AG08395 (cell line): Measurements from ENCODE around the gene BAD.
"Not testable (repeated sequence)": the region's sequence is repeated elsewhere in the genome, so short reads cannot be mapped to it uniquely, and the experiment has no call there.

Experiments
- DNase-seq: peaks from one replicate; pipeline ENCODE4 v3.0.0; 2012; ENCODE audit warnings: mixed read lengths, low spot score

The BAD gene

DNA sequence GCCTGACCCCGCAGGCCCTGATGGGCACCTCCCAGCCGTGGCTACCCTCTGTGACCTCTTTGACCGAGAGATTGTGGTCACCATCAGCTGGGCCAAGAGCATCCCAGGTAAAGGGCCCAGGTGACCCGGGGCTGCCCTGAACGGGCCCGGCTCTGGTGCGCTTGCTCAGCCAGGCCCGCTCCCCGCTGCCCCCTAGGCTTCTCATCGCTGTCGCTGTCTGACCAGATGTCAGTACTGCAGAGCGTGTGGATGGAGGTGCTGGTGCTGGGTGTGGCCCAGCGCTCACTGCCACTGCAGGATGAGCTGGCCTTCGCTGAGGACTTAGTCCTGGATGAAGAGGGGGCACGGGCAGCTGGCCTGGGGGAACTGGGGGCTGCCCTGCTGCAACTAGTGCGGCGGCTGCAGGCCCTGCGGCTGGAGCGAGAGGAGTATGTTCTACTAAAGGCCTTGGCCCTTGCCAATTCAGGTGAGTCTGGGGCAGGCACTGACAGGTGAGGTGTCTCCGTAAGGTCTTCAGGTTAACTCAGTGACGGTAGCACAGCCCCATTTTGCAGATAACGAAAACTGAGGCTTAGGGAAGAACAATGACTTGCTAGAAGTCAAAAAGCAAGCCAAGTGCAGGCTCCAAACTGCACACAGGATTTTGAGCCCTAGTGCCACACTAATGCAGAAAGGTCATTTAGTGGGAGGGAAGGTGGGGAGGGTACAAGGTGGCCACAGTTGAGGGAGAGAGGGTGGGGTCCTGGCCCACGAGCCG is 30.5 kb upstream of the BAD start:
- no peak for DNase-seq

DNA sequence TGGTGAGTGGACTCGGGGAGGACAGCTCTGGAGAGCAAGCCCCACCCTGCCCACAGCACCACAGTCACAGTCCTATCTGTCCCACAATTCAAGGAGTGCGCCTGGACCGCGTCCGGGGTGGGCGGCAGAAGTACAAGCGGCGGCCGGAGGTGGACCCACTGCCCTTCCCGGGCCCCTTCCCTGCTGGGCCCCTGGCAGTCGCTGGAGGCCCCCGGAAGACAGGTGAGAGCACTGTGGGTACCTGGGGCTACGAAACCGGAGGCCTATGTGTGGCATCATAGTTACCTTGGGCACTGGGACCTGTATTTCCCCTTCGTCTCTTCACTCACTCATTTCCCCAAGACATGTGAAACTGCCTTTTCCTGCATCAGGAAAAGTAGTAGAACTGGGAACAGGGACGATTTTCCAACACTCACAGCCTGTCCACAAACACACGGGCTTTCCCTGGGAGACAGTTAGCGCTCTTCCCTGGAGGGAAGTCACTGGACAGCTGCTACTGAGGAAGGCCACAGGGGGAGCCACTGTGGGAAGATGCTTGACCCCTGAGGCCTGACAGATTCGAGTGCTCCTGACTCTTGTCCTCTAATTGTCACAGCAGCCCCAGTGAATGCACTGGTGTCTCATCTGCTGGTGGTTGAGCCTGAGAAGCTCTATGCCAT is 29.8 kb upstream of the BAD start:
- DNase-seq, result no peak

DNA sequence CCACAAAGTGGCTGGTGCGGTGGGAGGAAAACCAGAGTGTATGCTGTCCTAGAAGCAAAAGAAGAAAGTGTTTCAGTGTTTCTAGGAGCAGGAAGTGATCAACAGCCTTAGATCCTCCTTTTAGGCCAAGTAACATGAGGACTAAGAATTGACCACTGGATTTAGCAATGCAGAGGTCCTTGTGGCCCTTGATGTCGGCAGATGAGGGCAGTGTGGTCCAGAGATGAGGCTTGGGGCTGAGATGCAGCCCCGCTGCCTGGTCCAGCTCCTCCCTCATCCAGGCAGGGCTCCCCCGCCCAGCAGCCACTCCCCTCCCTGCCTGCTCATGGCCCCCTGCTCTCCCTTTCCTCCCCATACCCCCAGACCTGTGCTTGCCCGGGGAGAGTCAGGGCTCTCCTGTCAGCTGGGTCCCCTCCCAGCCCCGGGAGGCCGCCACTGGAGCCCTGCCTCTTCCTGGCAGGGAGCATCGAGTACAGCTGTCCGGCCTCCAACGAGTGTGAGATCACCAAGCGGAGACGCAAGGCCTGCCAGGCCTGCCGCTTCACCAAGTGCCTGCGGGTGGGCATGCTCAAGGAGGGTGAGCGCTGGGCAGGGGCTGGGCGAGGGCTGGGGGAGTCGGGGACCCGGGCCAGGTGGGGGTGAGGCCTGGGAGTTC is 29.2 kb upstream of the BAD start:
- DNase-seq, result no peak

DNA sequence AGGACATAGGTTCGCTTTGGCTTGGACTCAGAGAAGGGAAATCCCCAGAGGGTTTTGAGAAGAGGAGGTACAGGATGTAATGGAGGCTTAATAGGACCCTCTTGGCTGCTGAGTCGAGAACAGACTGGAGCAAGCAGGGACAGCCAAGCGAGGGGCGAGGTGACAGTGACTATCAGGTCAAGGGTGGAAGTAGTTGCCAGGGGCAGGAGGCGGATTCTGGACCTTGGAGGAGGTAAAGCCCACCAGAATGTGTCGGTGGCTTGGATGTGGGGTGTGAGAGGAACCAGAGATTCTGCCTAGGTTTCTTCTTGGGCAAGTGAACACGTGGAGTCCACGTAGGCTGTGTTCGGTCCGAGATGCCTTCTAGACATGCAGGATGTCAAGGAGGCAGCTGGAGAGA is 28.5 kb upstream of the BAD start:
- no peak for DNase-seq

DNA sequence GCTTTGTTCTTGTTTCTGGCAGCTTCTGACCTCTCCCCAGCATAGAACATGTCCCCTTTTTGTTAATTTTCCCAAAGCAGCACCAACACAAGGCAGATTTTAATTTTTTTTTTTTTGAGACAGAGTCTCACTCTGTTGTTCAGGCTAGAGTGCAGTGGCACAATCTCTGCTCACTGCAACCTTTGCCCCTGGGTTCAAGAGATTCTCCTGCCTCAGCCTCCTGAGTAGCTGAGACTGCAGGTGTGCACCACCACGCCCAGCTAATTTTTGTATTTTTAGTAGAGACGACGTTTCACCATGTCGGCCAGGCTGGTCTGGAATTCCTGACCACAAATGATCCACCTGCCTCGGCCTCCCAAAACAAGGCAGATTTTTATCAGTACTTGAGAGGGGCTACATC is 23.3 kb upstream of the BAD start:
- DNase-seq, result not testable (repeated sequence)

DNA sequence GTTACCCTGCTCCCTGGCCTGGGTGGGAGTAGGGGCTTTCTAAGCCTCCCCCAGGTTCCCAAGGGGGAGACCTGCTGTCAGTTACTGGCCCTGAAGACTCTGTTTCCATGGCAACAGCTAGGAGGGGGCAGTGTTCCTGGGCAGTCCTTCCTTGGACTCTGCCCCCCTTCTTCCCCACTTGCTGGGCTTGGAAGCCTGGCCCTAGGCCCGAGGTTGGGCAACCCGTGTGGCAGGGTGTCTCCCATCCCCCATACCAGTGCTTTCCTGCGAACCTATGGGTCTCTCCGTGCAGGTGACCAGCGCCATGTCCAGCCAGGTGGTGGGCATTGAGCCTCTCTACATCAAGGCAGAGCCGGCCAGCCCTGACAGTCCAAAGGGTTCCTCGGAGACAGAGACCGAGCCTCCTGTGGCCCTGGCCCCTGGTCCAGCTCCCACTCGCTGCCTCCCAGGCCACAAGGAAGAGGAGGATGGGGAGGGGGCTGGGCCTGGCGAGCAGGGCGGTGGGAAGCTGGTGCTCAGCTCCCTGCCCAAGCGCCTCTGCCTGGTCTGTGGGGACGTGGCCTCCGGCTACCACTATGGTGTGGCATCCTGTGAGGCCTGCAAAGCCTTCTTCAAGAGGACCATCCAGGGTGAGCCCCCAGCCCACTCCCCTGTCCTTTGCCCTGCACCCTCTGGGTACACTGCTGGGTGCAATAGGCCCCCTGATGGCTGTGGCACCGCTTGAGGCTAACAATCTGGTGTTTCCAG is 22.6 kb upstream of the BAD start:
- no peak for DNase-seq

DNA sequence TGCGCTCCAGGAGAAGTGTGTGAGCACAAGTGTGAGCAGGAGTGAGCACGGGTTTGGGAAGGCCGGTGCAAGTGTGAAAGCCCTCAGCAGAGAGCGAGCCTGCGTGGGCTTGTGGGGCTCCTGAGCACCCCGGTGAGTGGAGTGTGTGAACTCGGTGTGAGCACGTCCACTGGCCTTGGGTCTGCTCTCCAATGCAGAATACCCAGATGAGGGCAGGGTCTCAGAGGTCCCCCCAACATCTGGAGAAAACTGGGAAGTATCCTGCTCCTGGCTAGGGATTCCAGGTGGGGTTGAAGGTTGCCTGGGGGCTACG is 22.1 kb upstream of the BAD start:
- no peak for DNase-seq

DNA sequence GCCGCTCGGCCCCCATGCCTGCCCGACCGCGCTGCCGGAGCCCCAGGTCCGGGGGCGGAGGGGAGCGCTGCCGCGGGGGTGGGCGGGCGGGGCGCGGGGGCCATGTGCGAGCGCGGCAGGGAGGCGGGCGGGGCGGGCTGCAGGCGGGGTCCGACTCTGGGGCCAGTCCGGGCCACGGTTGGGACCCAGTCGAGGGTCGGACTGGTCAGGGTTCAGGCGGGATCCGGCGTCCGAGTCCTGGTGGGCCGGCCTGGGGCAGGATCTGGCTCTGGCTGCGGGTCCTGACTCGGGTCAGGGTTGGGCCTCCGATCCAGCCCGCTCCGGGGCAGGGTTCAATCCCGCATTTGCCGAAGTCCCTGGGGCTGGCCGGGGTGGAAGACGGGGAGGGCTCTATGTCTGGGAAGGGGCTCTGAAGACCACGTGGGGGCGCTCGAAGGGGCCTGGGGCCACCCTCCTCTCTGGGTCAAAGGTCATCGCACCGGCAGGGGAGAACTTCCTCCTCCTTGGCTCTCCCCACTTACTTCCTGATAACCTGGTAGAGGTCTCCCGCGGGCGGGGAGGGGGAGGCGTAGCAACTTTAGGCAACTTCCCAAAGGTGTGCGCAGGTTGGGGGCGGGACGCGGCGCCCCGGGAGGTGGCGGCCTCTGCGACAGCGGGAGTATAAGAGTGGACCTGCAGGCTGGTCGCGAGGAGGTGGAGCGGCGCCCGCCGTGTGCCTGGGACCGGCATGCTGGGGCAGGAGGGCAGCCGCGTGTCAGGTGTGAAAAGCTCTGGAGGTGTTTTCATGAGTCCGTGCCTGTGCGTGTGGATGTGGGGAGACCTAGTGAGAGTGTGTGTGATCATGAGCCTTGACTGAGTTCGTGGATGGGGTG is 21.5 kb upstream of the BAD start:
- no peak for DNase-seq

DNA sequence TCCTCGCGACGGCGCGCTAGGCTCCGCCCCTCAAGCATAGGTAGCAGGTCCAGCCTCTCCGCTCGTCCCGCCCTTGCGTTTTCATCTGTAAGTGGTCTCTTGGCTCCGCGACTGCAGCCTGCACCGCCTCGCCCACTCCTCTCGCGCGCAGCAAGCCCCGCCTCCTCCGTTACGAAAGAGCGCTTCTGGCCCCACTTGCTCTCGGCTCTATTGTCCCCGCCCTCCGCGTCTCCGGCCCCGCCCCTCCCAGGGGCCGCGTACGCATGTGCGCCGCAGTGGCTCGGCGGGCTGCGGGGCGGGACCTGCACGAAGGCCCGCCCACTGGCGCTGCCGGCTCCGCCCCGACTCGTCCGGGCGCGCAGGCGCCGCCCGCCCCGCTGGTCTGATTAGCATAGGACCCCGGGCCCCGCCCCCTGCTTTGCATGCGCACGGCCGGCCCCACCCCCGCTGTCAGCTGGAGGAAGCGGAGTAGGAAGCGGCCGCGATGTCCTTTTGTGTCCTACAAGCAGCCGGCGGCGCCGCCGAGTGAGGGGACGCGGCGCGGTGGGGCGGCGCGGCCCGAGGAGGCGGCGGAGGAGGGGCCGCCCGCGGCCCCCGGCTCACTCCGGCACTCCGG is 20.7 kb upstream of the BAD start, which contains the start of gene ESRRA:
TSS of gene ESRRA (plus strand) at position 450 of the 616 bp plus-strand sequence. CDS start 1,656 bp downstream, outside the sequence.
- peak; percentile 100 for DNase-seq

DNA sequence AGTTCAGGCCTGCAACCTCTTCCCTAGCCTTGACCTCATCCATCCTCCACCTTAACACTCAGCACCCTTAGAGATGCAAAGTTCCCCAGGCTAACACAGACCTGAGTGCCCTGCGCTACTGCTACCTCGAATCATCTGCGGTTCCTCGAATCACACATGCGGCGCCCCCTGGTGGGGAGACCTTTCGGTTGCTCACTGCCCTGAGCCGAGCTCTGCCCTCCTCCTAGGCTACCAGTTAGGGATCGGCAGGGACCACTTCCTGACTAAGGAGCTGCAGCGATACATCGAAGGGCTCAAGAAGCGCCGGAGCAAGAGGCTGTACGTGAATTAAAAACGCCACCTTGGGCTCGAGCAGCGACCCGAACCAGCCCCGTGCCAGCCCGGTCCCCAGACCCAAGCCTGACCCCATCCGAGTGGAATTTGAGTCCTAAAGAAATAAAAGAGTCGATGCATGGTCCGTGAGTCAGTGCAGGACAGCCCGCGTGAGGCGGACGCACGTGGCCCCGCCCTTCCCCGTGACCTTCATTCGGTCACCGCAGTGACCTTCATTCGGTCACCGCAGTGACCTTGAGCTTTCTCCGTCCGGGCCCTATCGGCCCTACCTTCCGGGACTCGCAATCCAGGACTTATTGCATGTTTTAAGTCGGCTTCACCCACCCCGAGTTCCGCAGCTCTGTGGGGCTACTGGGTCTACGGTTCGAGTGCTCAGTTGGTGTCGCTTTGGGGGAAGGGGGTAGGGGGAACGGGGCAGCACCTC is 20.0 kb upstream of the BAD start:
- peak; percentile 89 for DNase-seq

DNA sequence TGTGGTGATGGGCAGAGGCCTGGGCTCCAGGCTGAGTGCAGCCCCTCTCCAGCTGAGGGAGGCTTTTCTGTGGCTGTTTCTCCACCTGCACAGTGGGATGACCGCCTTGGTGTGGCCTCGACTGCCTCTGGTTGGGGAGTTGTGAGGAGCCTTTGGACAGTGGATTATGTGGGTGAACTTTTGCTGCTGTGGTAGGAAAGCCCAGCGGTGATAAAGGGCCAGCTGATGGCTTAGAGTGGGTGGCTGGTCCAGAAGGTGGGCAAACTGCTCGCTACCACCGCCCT is 19.5 kb upstream of the BAD start:
- DNase-seq, result no peak

DNA sequence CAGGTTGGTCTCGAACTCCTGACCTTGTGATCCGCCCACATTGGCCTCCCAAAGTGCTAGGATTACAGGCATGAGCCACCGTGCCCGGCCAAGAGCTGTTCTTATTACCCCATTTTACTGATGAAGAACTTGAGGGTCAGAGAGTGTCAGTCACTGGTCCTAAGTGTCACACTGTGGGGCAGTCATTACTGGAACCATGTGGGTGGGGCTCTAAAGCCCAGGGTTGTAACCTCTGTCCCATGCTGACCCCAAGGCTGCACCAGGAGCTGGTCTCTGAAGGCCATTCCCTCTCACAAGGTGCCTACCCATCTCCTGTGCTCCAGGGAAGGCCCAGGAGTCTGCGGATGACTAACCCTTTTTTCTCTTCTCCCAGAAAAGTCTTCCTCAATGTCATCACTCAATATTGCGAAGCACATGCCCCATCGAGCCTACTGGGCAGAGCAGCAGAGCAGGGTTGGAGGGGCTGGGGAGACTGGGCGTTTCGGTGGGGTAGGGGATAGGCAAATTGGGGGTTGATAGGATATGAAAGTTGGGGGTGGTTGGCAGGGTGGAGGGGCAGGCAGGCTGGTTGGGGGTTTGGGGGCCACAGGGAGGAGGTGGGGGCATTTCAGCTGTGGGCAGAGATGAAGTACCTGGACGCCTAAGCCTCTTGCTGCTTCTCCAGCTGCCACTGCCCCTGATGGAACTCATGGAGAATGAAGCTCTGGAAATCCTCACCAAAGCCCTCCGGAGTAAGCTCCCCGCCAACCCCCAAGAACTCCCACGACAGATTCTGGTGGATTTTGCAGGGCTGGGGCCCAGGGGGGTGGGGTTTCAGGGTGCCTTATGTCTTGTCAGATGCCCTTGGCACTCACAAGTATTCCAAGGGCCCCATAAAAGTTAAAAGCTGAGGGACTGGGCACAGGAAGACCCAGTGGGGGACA is 18.9 kb upstream of the BAD start:
- no peak for DNase-seq

DNA sequence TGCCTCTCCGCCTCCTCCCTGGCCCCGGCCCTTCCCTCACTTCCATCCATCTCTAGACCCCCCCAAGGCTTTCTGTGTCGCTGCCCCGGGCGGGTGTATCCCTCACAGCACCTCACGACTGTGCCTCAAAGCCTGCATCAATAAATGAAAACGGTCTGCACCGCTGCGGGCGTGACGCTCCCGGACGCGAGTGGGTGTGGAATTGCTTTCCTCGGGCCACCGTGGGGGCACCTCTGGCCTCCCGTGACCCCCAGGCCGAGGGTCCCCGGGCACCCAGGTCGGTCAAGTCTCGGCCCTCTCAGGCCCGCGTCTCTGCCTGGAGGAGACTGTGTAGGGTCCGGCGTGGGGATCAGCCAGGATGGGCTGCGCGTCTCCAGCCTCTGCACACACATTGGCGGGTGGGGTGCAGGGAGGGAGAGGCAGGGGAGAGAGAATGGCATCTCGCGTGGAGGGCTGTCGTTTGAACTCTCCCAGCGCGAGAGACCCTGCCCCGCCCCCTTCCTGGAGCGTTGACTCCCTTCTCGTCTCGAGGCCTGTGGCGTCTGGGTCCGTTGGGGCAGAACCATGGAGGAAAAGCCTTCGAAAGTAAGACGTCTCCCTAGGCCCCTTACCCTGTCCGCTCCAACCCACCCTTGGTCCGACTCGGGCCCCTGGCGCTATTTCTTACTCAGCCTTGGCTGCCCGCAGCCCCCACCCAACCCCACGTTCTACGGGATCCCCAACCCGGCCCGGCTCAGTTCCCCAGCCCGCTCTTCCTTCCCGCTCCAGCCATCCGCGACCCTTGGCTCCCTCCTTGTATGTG is 15.6 kb upstream of the BAD start, which contains the start of gene CATSPERZ:
TSS of gene CATSPERZ (plus strand) at position 512 of the 802 bp plus-strand sequence. CDS start at position 565, 53 bp downstream.
- DNase-seq, result no peak

DNA sequence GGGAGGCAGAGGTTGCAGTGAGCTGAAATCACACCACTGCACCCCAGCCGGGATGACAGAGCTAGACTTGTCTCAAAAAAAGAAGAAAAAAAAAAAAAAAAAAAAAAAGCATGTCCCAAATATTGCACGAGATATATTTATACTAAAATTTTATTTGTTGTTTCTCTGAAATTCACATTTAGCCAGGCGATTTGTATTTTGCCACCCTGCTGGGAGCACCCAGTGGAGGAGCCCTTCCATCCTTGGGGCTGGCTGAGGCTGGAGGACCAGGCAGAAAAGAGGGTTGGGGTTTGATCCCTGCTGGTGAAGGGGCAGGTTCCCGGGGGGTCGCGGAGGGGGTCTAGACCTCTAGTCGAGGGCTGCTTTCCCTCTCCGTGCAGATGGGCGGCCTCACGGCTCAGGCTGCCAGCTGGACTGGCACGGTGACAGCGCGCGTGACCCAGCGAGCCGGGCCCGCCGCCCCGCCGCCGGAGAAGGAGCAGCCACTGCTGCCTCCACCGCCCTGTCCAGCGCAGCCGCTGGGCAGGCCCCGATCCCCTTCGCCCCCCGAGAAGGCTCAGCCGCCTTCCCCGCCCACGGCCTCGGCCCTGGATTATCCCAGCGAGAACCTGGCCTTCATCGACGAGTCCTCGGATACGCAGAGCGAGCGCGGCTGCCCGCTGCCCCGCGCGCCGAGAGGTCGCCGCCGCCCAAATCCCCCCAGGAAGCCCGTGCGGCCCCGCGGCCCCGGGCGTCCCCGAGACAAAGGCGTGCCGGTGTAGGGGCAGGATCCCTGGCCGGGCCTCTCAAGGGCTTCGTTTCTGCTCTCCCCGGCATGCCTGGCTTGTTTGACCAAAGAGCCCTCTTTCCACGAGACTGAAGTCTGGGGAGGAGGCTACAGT is 14.7 kb upstream of the BAD start:
- DNase-seq, result peak; percentile 55

DNA sequence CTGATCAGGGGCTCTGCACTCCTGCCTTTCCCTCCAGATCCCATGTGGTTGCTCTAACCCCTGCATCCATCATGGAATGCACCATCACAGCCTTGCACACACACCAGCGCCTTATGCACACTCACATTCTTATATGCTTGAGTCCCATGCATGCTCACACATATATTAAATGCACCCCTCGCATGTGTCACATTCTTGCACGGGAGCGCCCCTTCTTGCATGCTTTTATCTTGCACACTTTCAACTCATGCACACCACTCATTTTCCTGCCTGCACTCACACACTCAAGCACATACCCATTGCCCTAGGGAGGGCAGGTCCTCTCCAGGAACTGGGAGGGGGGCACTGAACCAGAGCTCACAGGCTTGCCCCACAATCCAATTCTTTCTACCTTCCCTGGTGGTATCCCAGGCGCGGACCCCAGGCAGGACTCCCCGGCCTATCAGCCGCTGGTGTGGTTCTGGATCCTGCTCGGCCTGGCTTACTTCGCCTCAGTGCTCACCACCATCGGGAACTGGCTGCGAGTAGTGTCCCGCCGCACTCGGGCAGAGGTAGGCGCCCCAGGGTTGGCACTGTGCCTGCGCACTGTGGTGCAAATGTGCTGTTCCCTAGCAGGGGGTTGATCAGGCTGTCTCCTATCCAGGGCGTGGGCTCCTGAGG is 13.4 kb upstream of the BAD start:
- DNase-seq, result no peak

DNA sequence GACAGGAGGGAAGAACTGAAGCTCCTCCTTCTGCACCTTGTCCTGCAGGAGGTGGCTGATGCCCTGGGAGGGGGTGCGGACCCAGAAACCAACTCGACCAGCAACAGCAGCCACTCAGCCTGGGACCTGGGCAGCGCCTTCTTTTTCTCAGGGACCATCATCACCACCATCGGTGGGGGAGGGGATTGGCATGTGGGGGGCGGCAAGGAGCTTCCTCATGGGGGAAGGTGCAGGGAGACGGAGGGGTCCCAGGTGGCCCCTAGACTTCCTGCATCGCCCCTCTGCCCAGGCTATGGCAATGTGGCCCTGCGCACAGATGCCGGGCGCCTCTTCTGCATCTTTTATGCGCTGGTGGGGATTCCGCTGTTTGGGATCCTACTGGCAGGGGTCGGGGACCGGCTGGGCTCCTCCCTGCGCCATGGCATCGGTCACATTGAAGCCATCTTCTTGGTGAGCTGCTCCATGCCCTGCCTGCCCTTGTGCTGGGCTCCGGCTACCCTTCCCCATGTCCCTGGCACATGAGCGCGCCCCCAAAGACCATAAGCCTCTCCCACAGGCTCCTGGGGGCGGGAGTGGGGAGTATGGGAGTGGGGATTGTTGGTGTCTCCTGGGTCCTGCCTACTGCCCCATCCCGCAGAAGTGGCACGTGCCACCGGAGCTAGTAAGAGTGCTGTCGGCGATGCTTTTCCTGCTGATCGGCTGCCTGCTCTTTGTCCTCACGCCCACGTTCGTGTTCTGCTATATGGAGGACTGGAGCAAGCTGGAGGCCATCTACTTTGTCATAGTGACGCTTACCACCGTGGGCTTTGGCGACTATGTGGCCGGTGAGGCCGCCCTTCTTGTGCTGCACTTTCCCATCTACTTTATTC is 12.6 kb upstream of the BAD start:
- DNase-seq, result no peak
